Measurements from ENCODE around the gene C1R. TPM values are rescaled to one million over a fixed set of nuclear protein-coding genes. Genes with fewer than 3 reads are reported as not detected.

C1R gene
- total RNA-seq, 1 experiment from 2014 or later = 1.3 TPM

GRCh38 chr12:7075939-7076338 is 16.3 kb downstream of the C1R start:
- intact Hi-C loops (cut with micrococcal nuclease; ENCODE audit: unreplicated experiment) (no loop called here), in situ Hi-C loops (cut with HindIII; ENCODE audit: low pct_unique_long_range_greater_than_20kb, low sequenced_read_pairs) (no loop called here)
- POLR2A ChIA-PET = no interaction called here
- TF ChIP-seq TCF7L2 (IDR thresholded peaks at IDR 0.05; ENCODE audit: low read depth, low read length) = no peak
- TF ChIP-seq CTCF (IDR thresholded peaks at IDR 0.05) = no peak
- no peak for TF ChIP-seq POLR2AphosphoS5 (IDR thresholded peaks at IDR 0.05; ENCODE audit: low read depth, low read length)
- TF ChIP-seq REST (IDR thresholded peaks at IDR 0.05; ENCODE audit: insufficient read depth in 1 of 2, low read depth in 2 of 2, low read length in 1 of 2) = no peak
- TF ChIP-seq SIN3A (IDR thresholded peaks at IDR 0.05; ENCODE audit: borderline replicate concordance, insufficient read depth, low read depth, low read length) = no peak
- Histone ChIP-seq H3K27me3 (ENCODE audit: control insufficient read depth, insufficient read depth, low read length) (no peaks in the 10 kb centered on the region), H3K9me3 (ENCODE audit: control insufficient read depth, insufficient read depth, low read depth, low read length) (no peaks in the 10 kb centered on the region), H3K27ac (ENCODE audit: low read length) (no peak overlapping the region), H3K36me3 (ENCODE audit: control insufficient read depth, insufficient read depth, low read length) (no peaks in the 10 kb centered on the region), H3K4me3 (ENCODE audit: low read depth in 2 of 2, low read length in 2 of 2) (no peak overlapping the region), H3K4me1 (ENCODE audit: control insufficient read depth, insufficient read depth, low read length) (no peaks in the 10 kb centered on the region)
- CTCF ChIA-PET = interaction anchor here (1.0 kb wide), 1 partner anchor 32 kb away, joined by 4 read pairs; no protein-coding TSS in a partner anchor
- ATAC-seq = no peak
- DNase-seq (ENCODE audit: low read depth, low spot score) = no peak
- BruUV-seq (replicated peaks) = no TSS peak

- no peaks in the 10 kb centered on the region for H3K27me3 ChIP-seq (ENCODE audit: control insufficient read depth, insufficient read depth, low read length)
- in situ Hi-C loops (cut with HindIII; ENCODE audit: low pct_unique_long_range_greater_than_20kb, low sequenced_read_pairs) = no loop called here
- H3K4me3 ChIP-seq (ENCODE audit: low read depth in 2 of 2, low read length in 2 of 2) = no peak overlapping the region
- no peak overlapping the region for H3K27ac ChIP-seq (ENCODE audit: low read length)
- no peaks in the 10 kb centered on the region for H3K36me3 ChIP-seq (ENCODE audit: control insufficient read depth, insufficient read depth, low read length)
- no TSS peak for BruUV-seq (replicated peaks)
- no peaks in the 10 kb centered on the region for H3K4me1 ChIP-seq (ENCODE audit: control insufficient read depth, insufficient read depth, low read length)
- CTCF ChIA-PET = interaction anchor here (1.0 kb wide), 1 partner anchor 33 kb away, joined by 4 read pairs; no protein-coding TSS in a partner anchor
- intact Hi-C loops (cut with micrococcal nuclease; ENCODE audit: unreplicated experiment) = no loop called here
- ATAC-seq (no peak), DNase-seq (ENCODE audit: low read depth, low spot score) (no peak)
- no peaks in the 10 kb centered on the region for H3K9me3 ChIP-seq (ENCODE audit: control insufficient read depth, insufficient read depth, low read depth, low read length)
- TF ChIP-seq POLR2AphosphoS5 (IDR thresholded peaks at IDR 0.05; ENCODE audit: low read depth, low read length) (no peak), CTCF (IDR thresholded peaks at IDR 0.05) (no peak), REST (IDR thresholded peaks at IDR 0.05; ENCODE audit: insufficient read depth in 1 of 2, low read depth in 2 of 2, low read length in 1 of 2) (no peak), SIN3A (IDR thresholded peaks at IDR 0.05; ENCODE audit: borderline replicate concordance, insufficient read depth, low read depth, low read length) (no peak), TCF7L2 (IDR thresholded peaks at IDR 0.05; ENCODE audit: low read depth, low read length) (no peak)
- POLR2A ChIA-PET = no interaction called here
Observed at GRCh38 chr12:7075518-7075917, 16.7 kb downstream of the C1R start.

Data from Panc1 (cell line).